HG02763 (cell line): Measurements from ENCODE around the gene ENO3.

Source experiments
- ATAC-seq: cut with Tn5 transposase; IDR thresholded peaks from one replicate; pipeline ENCODE4 v1.9.1; 2021; ENCODE audit warnings: mild to moderate bottlenecking, moderate library complexity; ENCODE audit not compliant: unreplicated experiment

ENO3 gene

GRCh38 chr17:4972752-4973151 is 21.8 kb downstream of the ENO3 start:
- no peak for ATAC-seq

- ATAC-seq, result no peak
Measured at GRCh38 chr17:4973256-4974114, 22.6 kb downstream of the ENO3 start.

- no peak for ATAC-seq
Measured at GRCh38 chr17:4974115-4974670, 23.3 kb downstream of the ENO3 start.

DNA sequence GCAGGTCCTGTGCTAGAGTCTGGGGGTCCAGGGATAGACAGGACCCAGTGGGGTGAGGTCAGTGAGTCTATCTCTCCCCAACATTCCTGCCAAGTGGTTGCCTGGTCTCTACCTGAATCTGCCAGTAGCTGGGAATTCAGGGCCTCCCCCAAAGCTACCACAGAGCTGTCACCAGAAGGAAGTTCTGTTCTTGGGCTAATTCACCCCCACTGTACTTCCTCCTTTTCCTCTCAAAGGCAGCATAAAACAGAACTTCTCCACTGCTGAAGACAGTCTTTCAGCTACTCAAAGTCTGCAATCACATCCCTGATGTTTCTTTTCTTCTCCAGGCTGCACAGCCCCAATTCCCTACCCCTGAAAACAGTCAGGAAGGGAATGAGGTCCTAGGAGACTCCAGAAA is 27.8 kb downstream of the ENO3 start:
- no peak for ATAC-seq

DNA sequence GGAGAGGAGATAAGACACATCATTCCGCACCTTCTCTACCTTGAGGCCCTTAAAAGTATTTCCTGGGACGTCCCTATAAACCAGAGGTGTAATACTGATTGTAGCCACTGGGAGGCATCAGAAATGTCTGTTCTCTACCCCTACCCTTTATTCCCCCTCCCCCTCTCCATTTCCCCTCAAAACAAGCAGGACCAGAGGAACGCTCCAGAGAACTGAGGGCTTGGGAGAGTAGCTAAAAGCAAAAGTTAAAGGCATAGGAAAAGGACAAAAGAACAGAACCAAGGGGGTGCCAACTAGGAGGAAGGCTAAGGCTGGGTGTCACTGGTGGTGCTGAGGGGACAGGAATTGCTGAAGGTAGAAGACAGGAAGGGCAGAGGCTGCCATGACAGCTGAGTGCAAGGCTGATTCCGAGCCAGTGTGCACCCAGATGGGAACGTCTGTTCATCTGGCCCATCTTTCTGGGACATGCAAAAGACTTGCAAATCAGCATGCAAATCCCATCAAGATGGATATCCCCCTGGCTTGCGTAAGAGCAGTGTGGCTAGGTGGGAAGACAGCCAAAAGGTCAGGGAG is 29.8 kb downstream of the ENO3 start:
- ATAC-seq, result no peak

DNA sequence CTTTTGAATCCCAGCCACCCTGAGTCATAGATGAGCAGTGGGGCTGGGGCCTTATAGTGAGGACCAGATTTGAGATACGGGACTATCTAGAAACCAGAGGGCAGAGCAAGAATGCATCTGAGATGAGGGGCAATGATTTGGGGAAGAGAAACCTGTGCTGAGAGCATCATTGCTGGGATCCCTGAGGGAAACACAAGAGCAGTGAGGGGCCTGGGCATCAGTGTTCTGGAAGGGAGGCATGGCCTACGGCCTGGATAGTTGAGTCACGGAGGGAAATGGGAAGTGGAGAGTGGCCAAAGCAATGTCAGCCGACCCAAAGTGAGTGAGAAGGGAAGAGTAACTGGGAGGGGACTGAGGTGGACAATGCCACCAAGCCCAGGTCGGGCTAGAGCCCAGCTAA is 31.4 kb downstream of the ENO3 start:
- ATAC-seq, result no peak

GRCh38 chr17:4986403-4986802 is 35.5 kb downstream of the ENO3 start:
- ATAC-seq, result no peak

DNA sequence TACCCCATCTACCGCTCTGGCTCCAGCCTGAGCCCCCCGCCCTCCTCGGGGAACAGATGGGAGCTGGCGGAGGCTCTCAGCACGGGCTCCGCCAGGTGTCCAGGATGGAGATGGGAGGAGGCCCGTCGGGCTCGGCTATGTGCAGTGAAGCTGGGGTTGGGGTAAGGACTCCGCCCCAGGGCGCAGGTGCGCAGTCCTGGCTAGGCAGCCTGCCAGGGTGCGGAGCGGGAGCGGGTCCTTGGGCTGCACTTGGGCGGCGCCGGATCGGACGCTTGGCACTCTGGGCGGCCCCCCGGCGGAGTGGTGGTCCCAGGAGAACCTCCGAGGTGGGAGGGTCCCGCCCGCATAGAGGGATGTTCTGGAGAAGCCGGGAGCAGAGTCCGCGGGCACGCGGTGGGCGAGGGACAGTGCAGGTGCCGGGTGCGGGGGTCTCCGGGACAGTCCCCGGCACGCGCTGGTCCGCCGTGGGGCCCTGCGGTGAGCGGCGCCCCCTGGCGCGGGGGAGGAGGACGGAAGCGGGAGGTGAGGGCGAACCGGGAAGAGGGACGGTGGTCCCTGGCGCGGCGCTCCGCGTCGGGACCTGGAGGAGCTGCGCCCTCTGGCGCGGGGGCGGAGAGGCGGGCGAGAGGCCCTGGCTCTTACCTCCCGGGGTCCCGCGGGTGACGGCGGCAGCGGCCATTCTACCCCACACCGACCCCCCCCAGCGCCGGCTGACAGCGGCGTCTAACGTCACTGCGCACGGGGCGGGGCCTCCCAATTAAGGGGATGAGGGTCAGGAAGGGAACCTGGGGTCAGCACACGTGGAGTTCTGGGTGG is 36.2 kb downstream of the ENO3 start, which contains the start of gene CAMTA2:
CAMTA2 (minus strand) TSS at position 725 of the 816 bp plus-strand sequence. CDS start 1,453 bp downstream, outside the sequence.
- peak; percentile 73 for ATAC-seq

- peak; percentile 9 for ATAC-seq
Measured at GRCh38 chr17:4987767-4988567, 37.0 kb downstream of the ENO3 start.

- ATAC-seq, result no peak
Measured at GRCh38 chr17:4994081-4994595, 43.2 kb downstream of the ENO3 start.

GRCh38 chr17:4997302-4998026 is 46.5 kb downstream of the ENO3 start, which contains the start of the genes INCA1 and KIF1C:
Gene INCA1 (minus strand): TSS chr17:4997522. CDS start chr17:4994437, 3,085 bp downstream.
Gene KIF1C (plus strand): TSS chr17:4997950. CDS start chr17:5000247, 2,297 bp downstream.
- ATAC-seq, result peak; percentile 78

GRCh38 chr17:4998027-4998731 is 47.3 kb downstream of the ENO3 start:
- ATAC-seq, result peak; percentile 7

DNA sequence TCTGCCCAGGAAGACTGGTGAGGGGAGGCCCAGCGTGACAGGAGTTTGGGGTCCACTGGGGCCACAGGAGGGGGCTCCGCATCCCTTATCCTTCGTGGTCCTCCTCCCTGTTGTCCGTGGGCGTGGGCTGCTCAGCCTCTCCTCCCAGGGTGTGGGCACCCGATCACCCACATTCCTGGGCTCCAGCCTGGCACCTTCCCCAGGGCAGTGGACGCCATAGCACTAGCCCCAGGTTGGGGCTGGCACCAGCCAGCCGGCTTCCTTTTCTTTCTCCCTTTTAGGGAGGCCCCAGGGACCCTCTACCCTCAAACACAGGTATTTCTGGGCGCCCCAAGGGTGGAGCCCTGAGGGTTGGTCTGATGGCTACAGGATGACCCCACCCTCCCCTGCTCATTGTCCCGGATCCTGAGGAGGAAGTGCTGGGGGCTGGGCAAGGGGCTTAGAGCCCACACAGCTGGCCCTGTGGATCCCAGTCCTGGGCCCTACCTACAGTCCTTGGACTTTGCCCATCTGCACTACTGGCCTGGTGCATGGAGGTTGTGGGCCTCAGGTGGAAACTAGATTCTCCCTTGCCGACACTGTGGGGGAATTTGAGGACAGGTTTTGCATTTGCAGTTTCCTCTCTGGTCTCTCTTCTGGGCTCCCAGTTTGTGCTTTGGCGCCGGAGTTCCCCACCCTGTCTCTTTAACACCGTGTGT is 48.0 kb downstream of the ENO3 start:
- no peak for ATAC-seq

DNA sequence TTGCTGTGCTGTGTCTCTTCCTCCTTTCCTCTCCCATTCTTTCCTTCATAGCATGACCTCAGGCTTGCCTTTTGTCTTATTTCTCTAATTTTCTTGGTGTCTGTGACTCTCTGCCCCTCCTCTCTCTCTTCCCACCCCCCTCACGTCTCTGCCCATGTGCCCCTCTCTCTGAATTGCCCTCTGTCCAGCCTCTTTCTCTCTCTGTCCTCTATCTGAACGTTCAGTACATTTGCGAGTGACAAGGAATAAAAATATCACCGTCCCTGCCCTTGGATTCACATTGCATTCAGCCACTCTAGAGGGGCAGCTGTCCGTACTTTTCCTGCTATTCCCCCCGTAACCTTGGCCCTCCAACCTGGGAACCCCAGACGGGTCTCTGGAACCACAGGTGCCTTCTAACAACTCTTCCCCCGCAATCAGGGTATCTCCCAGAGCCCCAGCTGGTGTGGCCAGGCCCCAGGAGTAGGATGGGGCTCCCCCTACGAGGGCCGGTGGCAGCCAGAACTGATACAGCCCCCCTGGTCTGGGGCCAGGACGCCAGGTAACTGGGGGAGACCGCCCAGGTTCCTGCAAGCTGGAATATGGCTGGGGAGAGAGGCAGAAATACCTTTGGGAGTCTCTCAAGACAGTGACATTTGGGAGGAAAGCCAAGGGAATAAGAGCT is 48.6 kb downstream of the ENO3 start:
- ATAC-seq, result no peak

DNA sequence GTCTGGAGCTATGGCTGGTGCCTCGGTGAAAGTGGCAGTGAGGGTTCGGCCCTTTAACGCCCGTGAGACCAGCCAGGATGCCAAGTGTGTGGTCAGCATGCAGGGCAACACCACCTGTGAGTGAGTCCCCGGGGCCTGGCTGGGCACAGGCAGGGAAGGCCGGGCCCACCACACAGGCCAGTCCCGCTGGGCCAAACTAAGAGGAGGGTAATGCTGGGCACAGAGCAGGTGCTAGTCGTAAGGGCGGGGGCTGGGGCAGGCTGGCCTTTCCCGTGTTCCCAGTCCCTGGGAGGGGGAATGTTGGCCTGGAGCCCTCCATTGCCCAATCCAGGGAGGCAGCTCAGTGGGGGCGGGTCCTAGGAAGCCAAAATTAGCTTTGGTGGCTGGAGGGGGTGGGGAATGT is 49.3 kb downstream of the ENO3 start:
- no peak for ATAC-seq

DNA sequence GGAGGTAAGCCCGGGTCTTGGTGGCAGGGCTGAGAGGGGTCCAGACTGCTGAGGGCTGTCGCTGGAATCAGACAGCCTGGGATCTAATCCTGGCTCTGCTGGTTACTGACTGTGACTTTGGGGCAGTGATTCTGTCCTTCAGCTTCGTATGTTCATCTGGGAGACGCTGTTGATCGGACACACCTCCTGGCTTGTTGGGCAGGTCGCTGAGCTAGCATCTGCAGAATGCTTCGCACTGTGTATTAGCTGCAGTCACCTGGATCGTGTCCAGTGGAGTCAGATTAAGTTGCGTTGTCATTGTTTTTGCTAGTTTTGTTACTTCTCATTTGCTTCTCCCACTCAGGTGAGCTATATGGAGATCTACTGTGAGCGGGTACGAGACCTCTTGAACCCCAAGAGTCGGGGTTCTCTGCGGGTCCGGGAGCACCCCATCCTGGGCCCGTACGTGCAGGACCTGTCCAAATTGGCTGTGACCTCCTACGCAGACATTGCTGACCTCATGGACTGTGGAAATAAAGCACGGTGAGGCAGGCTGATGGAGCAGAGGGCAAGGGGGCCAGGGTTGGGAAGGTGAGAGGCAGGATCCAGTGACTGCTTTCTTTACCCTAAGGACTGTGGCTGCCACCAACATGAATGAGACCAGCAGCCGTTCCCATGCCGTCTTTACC is 51.3 kb downstream of the ENO3 start:
- ATAC-seq, result no peak
